GM18502 (cell line): Measurements from ENCODE around the gene IRX1.

Experiments used
- ATAC-seq: cut with Tn5 transposase; IDR thresholded peaks from one replicate; pipeline ENCODE4 v1.9.1; 2021; ENCODE audit warnings: mild to moderate bottlenecking; ENCODE audit not compliant: unreplicated experiment, poor library complexity

Gene IRX1

DNA sequence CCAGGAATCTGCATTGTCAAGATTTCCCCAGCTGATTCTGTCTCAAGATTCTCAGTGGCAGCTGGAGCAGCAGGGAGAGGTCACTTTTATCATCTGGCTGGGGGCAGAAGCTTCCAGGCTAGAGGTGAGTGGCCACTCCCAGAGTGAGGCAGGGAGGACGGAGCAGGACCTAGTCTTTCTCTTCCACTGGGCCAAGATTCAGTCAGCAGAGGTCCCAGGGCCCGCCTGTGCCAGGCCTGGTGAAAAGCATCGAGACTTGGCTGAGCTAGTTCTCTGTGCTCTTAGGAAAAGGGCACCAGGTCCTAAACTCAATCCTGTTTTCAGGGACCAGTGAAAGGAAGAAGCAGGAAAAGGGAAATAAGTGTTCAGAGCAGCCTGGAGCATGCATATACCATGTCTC, 46.6 kb downstream of the IRX1 start:
- no peak for ATAC-seq

GRCh38 chr5:3650320-3650719, 54.7 kb downstream of the IRX1 start:
- no peak for ATAC-seq

- no peak for ATAC-seq
These were observed 55.2 kb downstream of the IRX1 start for GRCh38 chr5:3650868-3651267.
